ENCODE results near the gene GPR153. TPM values are rescaled to one million over a fixed set of nuclear protein-coding genes. Genes with fewer than 3 reads are reported as not detected.

The GPR153 gene
- polyA plus RNA-seq, 1 experiment = 4.7 TPM

GRCh38 chr1:6218375-6219164 lies 42.3 kb downstream of the GPR153 start:
- H3K27me3 ChIP-seq (ENCODE audit: control insufficient read depth, insufficient read depth, low read length) = no peaks in the 10 kb centered on the region
- H3K27ac ChIP-seq (ENCODE audit: low read depth, low read length) = no peak overlapping the region
- POLR2A ChIA-PET = interaction anchor here (0.8 kb wide), 1 partner anchor 12 kb away, joined by 5 read pairs; no protein-coding TSS in a partner anchor
- no peaks in the 10 kb centered on the region for H3K9me3 ChIP-seq (ENCODE audit: control insufficient read depth, insufficient read depth, low read length)
- H3K4me3 ChIP-seq (ENCODE audit: low read depth, low read length) = no peak overlapping the region
- CTCF ChIA-PET = interaction anchor here (1.3 kb wide), 1 partner anchor 9 kb away, joined by 3 read pairs; no protein-coding TSS in a partner anchor
- TF ChIP-seq CTCF (IDR thresholded peaks at IDR 0.05; ENCODE audit: low read depth, low read length) = no peak
- no peak for DNase-seq (ENCODE audit: low read depth, low spot score)

GRCh38 chr1:6212193-6212959 lies 48.5 kb downstream of the GPR153 start:
- POLR2A ChIA-PET = no interaction called here

GRCh38 chr1:6211731-6212130 lies 49.2 kb downstream of the GPR153 start:
- Histone ChIP-seq H3K4me3 (ENCODE audit: low read depth, low read length) (no peak overlapping the region), H3K9me3 (ENCODE audit: control insufficient read depth, insufficient read depth, low read length) (no peaks in the 10 kb centered on the region; the same call in 1 of the 2 replicates), H3K27ac (ENCODE audit: low read depth, low read length) (no peak overlapping the region), H3K27me3 (ENCODE audit: control insufficient read depth, insufficient read depth, low read length) (no peaks in the 10 kb centered on the region)
- no peak for TF ChIP-seq CTCF (IDR thresholded peaks at IDR 0.05; ENCODE audit: low read depth, low read length)
- no peak for DNase-seq (ENCODE audit: low read depth, low spot score)
- CTCF ChIA-PET = no interaction called here
- POLR2A ChIA-PET = no interaction called here

More at GRCh38 chr1:6212193-6212959, 48.5 kb downstream of the GPR153 start:
- CTCF ChIA-PET = interaction anchor here (1.9 kb wide), 1 partner anchor 8 kb away, joined by 8 read pairs; no protein-coding TSS in a partner anchor
- DNase-seq (ENCODE audit: low read depth, low spot score) = no peak
- Histone ChIP-seq H3K27me3 (ENCODE audit: control insufficient read depth, insufficient read depth, low read length) (no peaks in the 10 kb centered on the region), H3K4me3 (ENCODE audit: low read depth, low read length) (no peak overlapping the region), H3K27ac (ENCODE audit: low read depth, low read length) (no peak overlapping the region), H3K9me3 (ENCODE audit: control insufficient read depth, insufficient read depth, low read length) (no peaks in the 10 kb centered on the region; the same call in 1 of the 2 replicates)
- no peak for TF ChIP-seq CTCF (IDR thresholded peaks at IDR 0.05; ENCODE audit: low read depth, low read length)

- Histone ChIP-seq H3K9me3 (ENCODE audit: control insufficient read depth, insufficient read depth, low read length) (no peaks in the 10 kb centered on the region; the same call in 1 of the 2 replicates), H3K27ac (ENCODE audit: low read depth, low read length) (no peak overlapping the region), H3K4me3 (ENCODE audit: low read depth, low read length) (no peak overlapping the region), H3K27me3 (ENCODE audit: control insufficient read depth, insufficient read depth, low read length) (no peaks in the 10 kb centered on the region)
- TF ChIP-seq CTCF (IDR thresholded peaks at IDR 0.05; ENCODE audit: low read depth, low read length) = no peak
- ChIA-PET CTCF (no interaction called here), POLR2A (no interaction called here)
- DNase-seq (ENCODE audit: low read depth, low spot score) = no peak
Observed at GRCh38 chr1:6210591-6211355, 50.1 kb downstream of the GPR153 start.
